Vagina (tissue), 2 donors: ENCODE results near the gene ZBTB47.

ENCODE experiments used
- CTCF ChIP-seq, 3 experiments: fragments of 450-650 bp in 2 of 3; fragments of 200-600 bp in 1 of 3; sonication (generic) in 1 of 3; IDR thresholded peaks; one replicate each; pipeline ENCODE4 v1.5.1; 2017 to 2019; ENCODE audit warnings: antibody characterized with exemption in 3 of 3, mild to moderate bottlenecking in 2 of 3, moderate library complexity in 2 of 3
- POLR2A ChIP-seq, 2 donors: fragments of 450-650 bp; IDR thresholded peaks; one replicate each; pipeline ENCODE4 v1.6.1; 2017; ENCODE audit warnings: antibody characterized with exemption in 2 of 2, mild to moderate bottlenecking in 2 of 2, moderate library complexity in 2 of 2
- POLR2AphosphoS5 ChIP-seq, 2 donors: sonication (generic); formaldehyde crosslinking; IDR thresholded peaks; one replicate each; pipeline ENCODE4 v1.9.0; 2017; ENCODE audit warnings: antibody characterized with exemption in 2 of 2, mild to moderate bottlenecking in 2 of 2, low read depth in 1 of 2; ENCODE audit not compliant: insufficient read depth in 1 of 2

- TF ChIP-seq POLR2A (IDR thresholded peaks at IDR 0.05) (no peak), CTCF (IDR thresholded peaks at IDR 0.05) (no peak), POLR2AphosphoS5 (IDR thresholded peaks at IDR 0.05; ENCODE audit: insufficient read depth in 1 of 2, low read depth in 1 of 2) (no peak)
Measured at GRCh38 chr3:42691816-42692666, 38.5 kb downstream of the ZBTB47 start.
